Left renal cortex interstitium (tissue), 4 donors: ENCODE results near the gene DYNLRB1. TPM values are rescaled to one million over a fixed set of nuclear protein-coding genes. Genes with fewer than 3 reads are reported as not detected.
"Not testable (repeated sequence)": the region's sequence is repeated elsewhere in the genome, so short reads cannot be mapped to it uniquely, and the experiment has no call there.

Experiments
- DNase-seq, 4 donors: peaks; one replicate each; pipeline ENCODE4 v3.0.0-alpha.2; 2013; ENCODE audit warnings: low read depth in 4 of 4, low spot score in 2 of 4, missing footprints in 1 of 4
- polyA plus RNA-seq, 4 donors: library from polyadenylated mRNA; unstranded; fragments of 120-200 nt; gene quantifications; one replicate each; pipeline ENCODE4 v1.2.1, GENCODE V29; 2013; ENCODE audit not compliant: insufficient read length in 4 of 4

DYNLRB1 gene
- polyA plus RNA-seq, 4 donors, result 184 to 213 (median 198) TPM

DNA sequence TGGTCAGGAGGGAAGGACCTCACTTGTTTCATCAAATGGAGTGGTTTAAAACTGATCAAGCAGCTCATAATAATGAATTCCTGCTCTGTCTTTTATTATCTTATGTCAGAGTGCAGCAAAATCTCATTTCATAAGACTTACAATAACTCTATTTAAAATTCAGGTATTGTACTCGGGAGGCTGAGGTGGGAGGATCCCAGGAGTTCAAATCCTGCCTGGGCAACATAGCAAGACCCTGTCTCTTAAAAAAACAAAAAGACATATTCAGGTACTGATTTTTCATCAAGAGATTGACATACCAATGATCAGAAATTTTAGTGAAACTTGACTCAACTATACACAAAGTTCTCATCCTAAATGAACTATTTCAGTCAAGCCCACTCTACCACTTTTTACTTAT lies 5.6 kb upstream of the DYNLRB1 start:
- DNase-seq, result no peak

DNA sequence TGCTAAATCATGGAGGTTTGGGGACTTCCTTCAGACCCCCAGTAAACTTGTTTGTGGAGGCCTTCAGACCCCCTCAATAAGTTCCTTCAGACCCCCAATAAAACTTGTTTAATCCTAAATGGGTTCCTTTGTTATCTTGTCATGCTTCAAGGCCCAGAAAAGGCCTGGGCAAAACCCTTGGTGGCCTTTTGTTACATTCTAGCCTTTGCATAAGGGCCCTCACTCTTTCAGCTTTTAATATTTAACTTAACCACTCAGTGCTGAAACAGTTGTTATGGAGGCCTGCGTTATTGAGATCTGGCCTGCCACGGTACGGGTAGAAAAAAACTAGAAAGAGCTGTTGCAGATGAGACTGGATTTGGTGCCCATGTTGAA lies 4.3 kb upstream of the DYNLRB1 start:
- DNase-seq, result no peak

DNA sequence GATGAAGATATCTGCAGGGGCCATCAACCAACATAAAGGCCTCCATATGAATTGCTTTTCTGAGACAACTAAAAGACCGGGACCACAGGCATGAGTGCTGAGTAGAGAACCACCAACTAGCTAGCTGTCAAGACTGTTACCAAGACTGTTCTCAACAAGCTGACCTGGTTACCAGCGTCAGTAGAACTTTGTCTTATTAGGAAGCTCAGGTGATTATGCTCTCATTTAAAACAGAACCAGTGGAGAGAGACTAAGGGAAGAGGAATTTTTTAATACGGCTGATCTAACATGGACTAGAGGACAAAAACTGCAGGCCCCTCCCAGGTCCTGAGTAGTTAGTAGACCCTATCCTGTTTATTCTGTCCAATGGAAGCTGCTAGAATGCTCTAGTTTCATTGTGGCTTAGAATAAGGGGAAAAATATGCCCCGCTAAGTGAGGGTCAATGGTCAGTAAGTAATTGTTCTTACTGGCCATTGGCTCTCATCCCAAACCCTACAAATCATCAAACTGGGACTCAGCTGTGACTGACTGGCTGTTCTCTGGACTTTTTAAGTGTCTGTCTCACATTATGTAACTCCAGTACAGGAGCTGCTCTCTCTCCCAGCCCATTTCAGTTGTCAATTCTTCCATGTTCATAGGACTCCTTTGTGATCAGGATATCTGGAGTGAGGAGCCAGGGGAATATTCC lies 3.8 kb upstream of the DYNLRB1 start:
- no peak for DNase-seq

GRCh38 chr20:34512955-34513419 lies 3.2 kb upstream of the DYNLRB1 start:
- DNase-seq, result no peak

DNA sequence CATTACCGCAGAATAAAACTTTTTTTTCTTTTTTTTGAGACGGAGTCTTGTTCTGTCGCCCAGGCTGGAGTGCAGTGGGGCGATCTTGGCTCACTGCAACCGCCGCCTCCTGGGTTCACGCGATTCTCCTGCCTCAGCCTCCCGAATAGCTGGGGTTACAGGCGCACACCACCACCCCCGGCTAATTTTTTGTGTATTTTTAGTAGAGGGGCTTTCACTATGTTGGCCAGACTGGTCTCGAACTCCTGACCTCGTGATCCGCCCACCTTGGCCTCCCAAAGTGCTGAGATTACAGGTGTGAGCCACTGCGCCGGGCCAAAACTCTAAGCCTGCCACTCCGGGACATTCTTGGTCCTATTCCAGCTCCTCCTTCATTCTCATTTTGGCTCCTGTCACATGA lies 2.2 kb upstream of the DYNLRB1 start:
- not testable (repeated sequence) for DNase-seq

- DNase-seq, result no peak
These were observed 1.2 kb upstream of the DYNLRB1 start for GRCh38 chr20:34514897-34515483.

- DNase-seq, result peak in 2 of 4 donors; percentile 35 to 43
These were observed 557 bp upstream of the DYNLRB1 start for GRCh38 chr20:34515484-34516246.

GRCh38 chr20:34517114-34517505 lies 888 bp downstream of the DYNLRB1 start:
- no peak for DNase-seq

DNA sequence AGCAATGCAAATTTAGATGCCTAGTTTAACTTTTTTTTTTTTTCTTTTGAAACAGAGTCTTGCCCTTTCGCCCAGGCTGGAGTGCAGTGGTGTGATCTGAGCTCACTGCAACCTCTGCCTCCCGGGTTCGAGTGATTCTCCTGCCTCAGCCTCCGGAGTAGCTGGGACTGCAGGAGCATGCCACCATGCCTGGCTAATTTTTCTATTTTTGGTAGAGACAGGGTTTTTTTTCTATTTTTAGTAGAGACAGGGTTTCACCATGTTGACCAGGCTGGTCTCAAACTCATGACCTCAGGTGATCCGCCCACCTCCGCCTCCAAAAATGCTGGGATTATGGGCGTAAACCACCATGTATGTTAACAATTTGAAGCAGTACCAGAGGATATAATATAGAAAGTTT lies 2.6 kb downstream of the DYNLRB1 start:
- not testable (repeated sequence) for DNase-seq

GRCh38 chr20:34519841-34520240 lies 3.6 kb downstream of the DYNLRB1 start:
- DNase-seq, result not testable (repeated sequence)

DNA sequence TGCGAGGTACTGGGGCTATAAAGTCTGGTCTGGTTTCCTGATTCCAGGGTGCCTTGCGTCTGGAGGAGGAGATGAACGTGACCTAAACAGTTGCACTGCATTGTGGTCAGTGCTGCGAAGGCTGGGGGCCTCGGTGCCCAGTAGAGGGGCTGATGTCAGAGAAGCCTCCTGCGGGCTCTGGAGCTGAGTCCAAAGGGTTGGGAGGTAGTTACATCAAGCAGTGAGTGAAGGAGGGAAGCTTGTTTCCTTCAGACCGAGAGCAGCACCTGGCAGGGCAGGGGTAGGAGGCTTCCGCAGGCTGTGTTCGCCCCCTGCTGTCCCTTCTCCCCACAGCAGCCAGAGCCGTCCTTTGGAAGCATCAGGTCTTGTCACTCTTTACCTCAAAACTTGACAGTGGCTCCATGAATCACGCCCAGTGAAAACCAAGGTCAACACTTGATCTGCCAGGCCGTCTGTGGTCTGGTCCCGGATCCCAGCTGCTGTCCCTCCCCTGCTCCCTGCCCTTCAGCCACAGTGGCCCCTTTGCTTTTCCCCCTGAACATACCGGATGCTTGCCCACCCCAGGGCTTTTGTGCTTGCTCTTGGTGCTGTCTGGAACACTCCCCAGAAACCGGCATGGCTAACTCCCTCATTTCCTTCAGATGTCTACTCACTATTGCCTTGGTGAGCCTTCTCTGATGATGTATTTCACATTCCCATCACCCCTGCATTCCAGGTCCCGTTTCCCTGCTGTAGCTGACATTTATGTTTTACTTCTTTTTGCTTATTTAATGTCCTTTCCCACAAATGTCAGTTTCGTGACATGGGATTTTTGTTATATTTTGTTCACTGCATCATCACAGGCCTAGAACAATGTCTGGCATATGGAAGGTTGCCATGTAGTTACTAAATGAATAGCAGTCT lies 7.0 kb downstream of the DYNLRB1 start:
- no peak for DNase-seq

DNA sequence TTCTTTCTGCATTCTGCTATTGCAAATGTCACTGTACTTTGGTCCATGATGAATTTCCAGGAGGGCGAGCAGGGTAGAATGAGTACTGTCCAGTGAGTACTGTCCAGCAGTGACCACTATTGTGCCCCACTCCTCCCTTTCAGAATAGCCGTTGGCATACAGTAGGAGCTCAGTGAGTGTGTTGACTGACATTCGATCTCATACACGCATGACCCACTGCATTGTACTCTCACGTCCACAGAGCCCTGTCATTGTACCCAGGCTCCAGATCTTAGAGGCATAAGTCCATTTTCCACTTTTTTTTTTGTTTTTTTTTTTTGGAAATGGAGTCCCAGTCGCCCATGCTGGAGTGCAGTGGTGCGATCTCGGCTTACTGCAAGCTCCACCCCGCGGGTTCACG lies 8.2 kb downstream of the DYNLRB1 start:
- no peak for DNase-seq

GRCh38 chr20:34525342-34525708 lies 9.1 kb downstream of the DYNLRB1 start:
- DNase-seq, result no peak

- no peak for DNase-seq
These were observed 9.6 kb downstream of the DYNLRB1 start for GRCh38 chr20:34525709-34526416.

- DNase-seq, result no peak
These were observed 10.2 kb downstream of the DYNLRB1 start for GRCh38 chr20:34526466-34526865.

DNA sequence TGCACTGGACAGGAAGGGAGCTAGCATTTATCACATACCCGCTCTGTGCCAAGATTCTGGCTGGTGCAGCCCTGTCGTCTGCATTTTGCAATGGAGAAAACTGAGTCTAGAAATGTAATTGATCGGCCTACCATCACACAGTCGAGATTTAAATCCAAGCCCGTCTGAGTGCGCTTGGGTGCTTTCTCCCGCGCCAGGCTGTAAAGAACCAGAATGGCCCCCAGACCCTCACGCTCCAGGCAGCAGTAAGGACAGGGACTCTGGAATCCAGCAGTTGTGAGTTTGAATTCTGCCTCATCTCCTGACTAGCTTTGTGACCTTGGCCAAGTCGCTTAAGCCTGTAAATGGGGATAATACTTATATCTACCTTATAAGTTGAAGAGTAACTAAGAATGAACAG lies 10.8 kb downstream of the DYNLRB1 start:
- no peak for DNase-seq

DNA sequence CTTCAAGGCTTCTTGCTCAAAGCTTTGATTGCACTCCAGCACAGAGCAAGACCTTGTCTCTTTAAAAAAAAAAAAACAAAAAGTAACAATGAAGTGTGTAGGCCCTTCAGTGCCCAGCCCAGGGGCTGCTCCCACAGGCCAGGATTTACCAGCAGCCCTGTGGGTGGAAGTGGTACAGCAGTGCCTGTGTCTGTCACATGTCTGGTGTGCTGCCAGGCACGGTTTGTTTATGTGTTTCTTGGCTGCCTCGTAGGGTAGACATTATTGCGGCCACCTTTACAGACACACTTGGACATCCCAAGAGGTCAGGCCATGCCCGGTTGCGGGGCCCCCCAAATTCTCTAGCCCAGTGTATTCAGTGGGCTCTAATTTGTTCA lies 12.7 kb downstream of the DYNLRB1 start:
- no peak for DNase-seq

GRCh38 chr20:34529742-34530141 lies 13.5 kb downstream of the DYNLRB1 start:
- no peak for DNase-seq

DNA sequence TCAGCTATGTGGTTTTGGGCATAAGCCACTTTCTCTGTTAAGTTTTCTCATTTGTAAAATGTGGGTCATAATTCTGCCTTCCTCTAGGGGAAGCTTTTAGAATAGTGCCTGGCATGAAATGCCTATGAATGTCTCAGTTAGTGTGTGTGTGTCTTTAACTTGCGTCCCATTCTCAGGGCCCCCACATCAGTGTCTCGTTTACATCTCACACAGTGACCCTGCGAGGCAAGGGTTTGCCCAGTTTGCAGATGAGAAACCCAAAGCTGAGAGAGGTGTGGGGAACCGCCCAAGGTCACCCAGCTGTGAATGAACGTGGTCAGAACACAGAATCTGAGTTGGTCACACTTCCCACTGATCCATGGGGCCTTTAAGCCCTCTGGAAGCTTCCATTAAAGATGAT lies 14.1 kb downstream of the DYNLRB1 start:
- DNase-seq, result no peak

DNA sequence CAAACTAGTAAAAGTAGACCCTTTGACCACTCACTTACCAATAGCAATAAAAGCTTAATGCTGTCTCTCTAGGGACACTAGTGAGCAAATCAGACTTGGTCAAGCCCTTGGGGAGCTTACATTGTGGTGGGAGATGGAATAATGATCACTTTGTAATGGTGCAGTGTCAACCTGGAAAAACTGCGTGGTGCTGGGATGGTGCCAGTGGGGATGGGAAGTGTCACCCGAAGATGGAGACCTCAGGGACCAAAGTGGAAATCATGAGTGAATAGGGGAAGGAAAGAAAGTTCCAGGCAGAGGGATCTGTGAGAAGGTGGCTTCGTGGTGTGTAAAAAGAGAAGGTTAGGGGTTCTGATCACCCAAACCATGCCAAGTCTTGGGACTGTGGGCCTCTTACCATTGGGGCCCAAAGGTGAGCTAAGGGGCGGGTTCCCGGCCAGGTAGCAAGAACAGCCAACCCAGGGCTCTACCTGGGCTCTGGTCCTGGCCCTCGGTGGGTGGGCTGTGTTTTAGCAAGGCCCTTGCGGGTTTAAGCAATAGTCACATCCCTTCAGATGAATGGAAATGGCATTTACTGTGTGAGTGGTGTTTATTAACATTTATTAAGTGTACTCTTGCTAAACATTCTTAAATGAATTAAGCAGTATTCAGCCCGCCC lies 15.5 kb downstream of the DYNLRB1 start:
- no peak for DNase-seq
